PC-9 (cell line): Measurements from ENCODE around the gene CTIF. TPM values are rescaled to one million over a fixed set of nuclear protein-coding genes. Genes with fewer than 3 reads are reported as not detected.

ENCODE experiments used
- BruUV-seq: library from RNA; stranded (reverse); fragments of 400-500 nt; replicated peaks from 2 replicates; lab custom pipeline; 2021; lab: Mats Ljungman, UMichigan
- CTCF ChIA-PET: fragments of 300-600 bp; sonication (Branson Sonifier 250); formaldehyde crosslinking; loops from one replicate; lab custom pipeline; 2022; ENCODE audit warnings: antibody characterized with exemption; lab: Charles Lee
- POLR2A ChIA-PET: fragments of 300-600 bp; sonication (Branson Sonifier 250); formaldehyde crosslinking; loops from one replicate; lab custom pipeline; 2022; ENCODE audit warnings: antibody characterized with exemption; ENCODE audit not compliant: unreplicated experiment; lab: Charles Lee
- DNase-seq, 2 experiments: peaks; one replicate each; pipeline versions ENCODE4 v3.0.0 to v3.0.0-alpha.2; 2015 to 2022; ENCODE audit warnings: mixed read lengths in 1 of 2
- H2AFZ ChIP-seq: fragments of 200-600 bp; sonication (generic); 2 replicates; pipeline ENCODE4 v1.8.1; 2017; ENCODE audit warnings: antibody characterized with exemption
- H3F3A ChIP-seq: fragments of 200-600 bp; sonication (generic); 2 replicates; pipeline ENCODE4 v1.8.1; 2017; ENCODE audit warnings: antibody characterized with exemption, mild to moderate bottlenecking, low read depth; ENCODE audit not compliant: insufficient read depth
- H3K27ac ChIP-seq: fragments of 200-600 bp; sonication (generic); 2 replicates; pipeline ENCODE4 v1.6.1; 2016; ENCODE audit warnings: mixed run types
- H3K27me3 ChIP-seq: fragments of 200-600 bp; sonication (generic); 2 replicates; pipeline ENCODE4 v1.6.1; 2016; ENCODE audit warnings: low read depth, mixed run types; ENCODE audit not compliant: insufficient read depth
- H3K36me3 ChIP-seq: fragments of 200-600 bp; sonication (generic); 2 replicates; pipeline ENCODE4 v1.6.1; 2016; ENCODE audit warnings: low read depth, mixed run types
- H3K4me1 ChIP-seq: fragments of 200-600 bp; sonication (generic); replicated peaks from 2 replicates; pipeline ENCODE4 v1.6.1; 2016; ENCODE audit warnings: mixed run types; ENCODE audit not compliant: insufficient read depth
- H3K4me2 ChIP-seq: fragments of 200-600 bp; sonication (generic); 2 replicates; pipeline ENCODE4 v1.6.1; 2017; ENCODE audit warnings: mixed run types
- H3K4me3 ChIP-seq: fragments of 200-600 bp; sonication (generic); 2 replicates; pipeline ENCODE4 v1.6.1; 2016; ENCODE audit warnings: mixed run types
- H3K79me2 ChIP-seq: fragments of 200-600 bp; sonication (generic); 2 replicates; pipeline ENCODE4 v1.6.1; 2017; ENCODE audit warnings: low read depth, mixed run types
- H3K9me2 ChIP-seq: fragments of 200-600 bp; sonication (generic); 2 replicates; pipeline ENCODE4 v1.8.1; 2017; ENCODE audit warnings: mild to moderate bottlenecking; ENCODE audit not compliant: insufficient read depth
- H3K9me3 ChIP-seq: fragments of 200-600 bp; sonication (generic); 2 replicates; pipeline ENCODE4 v1.8.1; 2016; ENCODE audit warnings: low read depth; ENCODE audit not compliant: insufficient read depth
- H4K20me1 ChIP-seq: fragments of 200-600 bp; sonication (generic); 2 replicates; pipeline ENCODE4 v1.8.1; 2017; ENCODE audit not compliant: insufficient read depth
- EZH2 ChIP-seq: fragments of 200-600 bp; sonication (generic); IDR thresholded peaks from 2 replicates; pipeline ENCODE4 v1.8.0; 2017; ENCODE audit warnings: antibody characterized with exemption, low read depth
- intact Hi-C: fragments of 100-400 bp; cut with micrococcal nuclease; formaldehyde crosslinking; loops from one replicate; pipeline ENCODE4 v1.10.0; 2022; ENCODE audit not compliant: unreplicated experiment
- total RNA-seq: library from RNA; stranded (reverse); gene quantifications from 2 replicates; pipeline ENCODE4 v1.2.3, GENCODE V29; 2021
- TF ChIP-seq, protein P1 (sequence below): fragments of 200-600 bp; sonication (generic); conservative IDR thresholded peaks from 2 replicates; pipeline ENCODE4 v1.6.1; 2017; ENCODE audit warnings: mixed run types, antibody characterized with exemption, mild to moderate bottlenecking, moderate library complexity

Gene CTIF
- total RNA-seq, 1 experiment from 2014 or later = 26.2 TPM

GRCh38 chr18:48730010-48730409 lies 191.2 kb downstream of the CTIF start:
- ChIA-PET POLR2A (no interaction called here), CTCF (no interaction called here)
- no peaks in the 10 kb centered on the region for H3K36me3 ChIP-seq
- H3F3A ChIP-seq = no peaks in the 10 kb centered on the region; the same call in 1 of the 2 replicates
- no peak for TF ChIP-seq EZH2
- TF ChIP-seq, protein P1, sequence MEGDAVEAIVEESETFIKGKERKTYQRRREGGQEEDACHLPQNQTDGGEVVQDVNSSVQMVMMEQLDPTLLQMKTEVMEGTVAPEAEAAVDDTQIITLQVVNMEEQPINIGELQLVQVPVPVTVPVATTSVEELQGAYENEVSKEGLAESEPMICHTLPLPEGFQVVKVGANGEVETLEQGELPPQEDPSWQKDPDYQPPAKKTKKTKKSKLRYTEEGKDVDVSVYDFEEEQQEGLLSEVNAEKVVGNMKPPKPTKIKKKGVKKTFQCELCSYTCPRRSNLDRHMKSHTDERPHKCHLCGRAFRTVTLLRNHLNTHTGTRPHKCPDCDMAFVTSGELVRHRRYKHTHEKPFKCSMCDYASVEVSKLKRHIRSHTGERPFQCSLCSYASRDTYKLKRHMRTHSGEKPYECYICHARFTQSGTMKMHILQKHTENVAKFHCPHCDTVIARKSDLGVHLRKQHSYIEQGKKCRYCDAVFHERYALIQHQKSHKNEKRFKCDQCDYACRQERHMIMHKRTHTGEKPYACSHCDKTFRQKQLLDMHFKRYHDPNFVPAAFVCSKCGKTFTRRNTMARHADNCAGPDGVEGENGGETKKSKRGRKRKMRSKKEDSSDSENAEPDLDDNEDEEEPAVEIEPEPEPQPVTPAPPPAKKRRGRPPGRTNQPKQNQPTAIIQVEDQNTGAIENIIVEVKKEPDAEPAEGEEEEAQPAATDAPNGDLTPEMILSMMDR = no peak
- DNase-seq = no peak
- H3K27ac ChIP-seq = no peak overlapping the region
- intact Hi-C loops = no loop called here
- H3K4me2 ChIP-seq = no peak overlapping the region
- H3K9me3 ChIP-seq = no peaks in the 10 kb centered on the region
- peaks cover 13% of the 10 kb centered on the region for H3K4me1 ChIP-seq
- BruUV-seq = no TSS peak
- no peaks in the 10 kb centered on the region for H4K20me1 ChIP-seq
- no peaks in the 10 kb centered on the region for H3K79me2 ChIP-seq
- no peaks in the 10 kb centered on the region for H3K27me3 ChIP-seq
- no peak overlapping the region for H2AFZ ChIP-seq
- no peak overlapping the region for H3K4me3 ChIP-seq
- no peaks in the 10 kb centered on the region for H3K9me2 ChIP-seq

GRCh38 chr18:48732767-48733424 lies 194.1 kb downstream of the CTIF start:
- H3K27ac ChIP-seq = no peak overlapping the region
- no peaks in the 10 kb centered on the region for H3K36me3 ChIP-seq
- TF ChIP-seq EZH2 = no peak
- TF ChIP-seq, protein P1 = no peak
- no peak overlapping the region for H2AFZ ChIP-seq
- H3K27me3 ChIP-seq = no peaks in the 10 kb centered on the region
- H3K4me2 ChIP-seq = no peak overlapping the region
- no peaks in the 10 kb centered on the region for H3K9me3 ChIP-seq
- H3F3A ChIP-seq = no peaks in the 10 kb centered on the region
- no peaks in the 10 kb centered on the region for H3K9me2 ChIP-seq
- no peaks in the 10 kb centered on the region for H3K79me2 ChIP-seq
- DNase-seq = no peak
- peaks cover 10% of the 10 kb centered on the region for H3K4me1 ChIP-seq
- POLR2A ChIA-PET = no interaction called here
- intact Hi-C loops = no loop called here
- CTCF ChIA-PET = interaction anchor here (0.7 kb wide), 1 partner anchor 220 kb away, joined by 3 read pairs; no protein-coding TSS in a partner anchor
- H4K20me1 ChIP-seq = no peaks in the 10 kb centered on the region
- no peak overlapping the region for H3K4me3 ChIP-seq
- BruUV-seq = no TSS peak

- Histone ChIP-seq H3F3A (no peaks in the 10 kb centered on the region), H3K4me1 (peaks cover 7% of the 10 kb centered on the region), H2AFZ (no peak overlapping the region), H4K20me1 (no peaks in the 10 kb centered on the region), H3K9me2 (no peaks in the 10 kb centered on the region), H3K27me3 (no peaks in the 10 kb centered on the region), H3K36me3 (no peaks in the 10 kb centered on the region), H3K79me2 (no peaks in the 10 kb centered on the region), H3K27ac (no peak overlapping the region), H3K4me2 (no peak overlapping the region), H3K9me3 (no peaks in the 10 kb centered on the region), H3K4me3 (no peak overlapping the region)
- intact Hi-C loops = no loop called here
- CTCF ChIA-PET = no interaction called here
- no TSS peak for BruUV-seq
- TF ChIP-seq, protein P1 = no peak
- TF ChIP-seq EZH2 = no peak
- POLR2A ChIA-PET = no interaction called here
- no peak for DNase-seq
Observed at GRCh38 chr18:48733643-48734253, 194.9 kb downstream of the CTIF start.
